ENCODE results near the gene TAAR6.
A peak's percentile ranks its signal among the peaks of the same experiment; 100 is the strongest.
"Not testable (repeated sequence)": the region's sequence is repeated elsewhere in the genome, so short reads cannot be mapped to it uniquely, and the experiment has no call there.

Gene TAAR6

GRCh38 chr6:132570221-132570777, at the start of gene TAAR6:
Gene TAAR6 (plus strand): TSS chr6:132570322. CDS start chr6:132570322, 0 bp downstream.
- no peak for FAIRE-seq
- no peak for DNase-seq (ENCODE audit: low spot score)

GRCh38 chr6:132520953-132521352, 49.2 kb upstream of the TAAR6 start:
- DNase-seq (ENCODE audit: low spot score) (no peak), FAIRE-seq (no peak)

GRCh38 chr6:132524646-132525045, 45.5 kb upstream of the TAAR6 start:
- no peak for DNase-seq (ENCODE audit: low spot score)
- FAIRE-seq = no peak

- no peak for FAIRE-seq
- no peak for DNase-seq (ENCODE audit: low spot score)
These were observed 44.3 kb upstream of the TAAR6 start for GRCh38 chr6:132525866-132526265.

- no peak for DNase-seq (ENCODE audit: low spot score)
- FAIRE-seq = no peak
These were observed 43.7 kb upstream of the TAAR6 start for GRCh38 chr6:132526461-132526860.

- DNase-seq (ENCODE audit: low spot score) (peak; percentile 29), FAIRE-seq (no peak)
These were observed 42.3 kb upstream of the TAAR6 start for GRCh38 chr6:132527791-132528190.

GRCh38 chr6:132530293-132530974, 39.7 kb upstream of the TAAR6 start:
- DNase-seq (ENCODE audit: low spot score) (peak; percentile 41), FAIRE-seq (peak; percentile 80)

GRCh38 chr6:132534546-132534945, 35.6 kb upstream of the TAAR6 start:
- not testable (repeated sequence) for DNase-seq (ENCODE audit: low spot score); FAIRE-seq

GRCh38 chr6:132537145-132537544, 33.0 kb upstream of the TAAR6 start:
- no peak for FAIRE-seq

GRCh38 chr6:132537977-132538376, 32.1 kb upstream of the TAAR6 start, which contains the start of gene TAAR9:
Gene TAAR9 (plus strand): TSS chr6:132538277. CDS start chr6:132538290, 13 bp downstream.
- DNase-seq (ENCODE audit: low spot score) (no peak), FAIRE-seq (no peak)

More at GRCh38 chr6:132537145-132537544, 33.0 kb upstream of the TAAR6 start:
- no peak for DNase-seq (ENCODE audit: low spot score)

- DNase-seq (ENCODE audit: low spot score) (no peak), FAIRE-seq (no peak)
These were observed 25.3 kb upstream of the TAAR6 start for GRCh38 chr6:132544826-132545225.

GRCh38 chr6:132548746-132549463, 21.2 kb upstream of the TAAR6 start:
- DNase-seq (ENCODE audit: low spot score) (no peak), FAIRE-seq (no peak)

- FAIRE-seq (no peak), DNase-seq (ENCODE audit: low spot score) (no peak)
These were observed 18.9 kb upstream of the TAAR6 start for GRCh38 chr6:132551214-132551613.

- FAIRE-seq (no peak), DNase-seq (ENCODE audit: low spot score) (no peak)
These were observed 17.8 kb upstream of the TAAR6 start, which contains the start of gene TAAR8 for GRCh38 chr6:132552372-132552771. Gene TAAR8 (plus strand): TSS chr6:132552672. CDS start chr6:132552693, 21 bp downstream.

GRCh38 chr6:132560087-132560486, 10.0 kb upstream of the TAAR6 start:
- not testable (repeated sequence) for DNase-seq (ENCODE audit: low spot score); FAIRE-seq

- FAIRE-seq = no peak
- DNase-seq (ENCODE audit: low spot score) = no peak
These were observed 3.7 kb upstream of the TAAR6 start for GRCh38 chr6:132566404-132566803.

- DNase-seq (ENCODE audit: low spot score) (no peak), FAIRE-seq (no peak)
These were observed 2.6 kb upstream of the TAAR6 start for GRCh38 chr6:132567566-132567965.

GRCh38 chr6:132568611-132569010, 1.5 kb upstream of the TAAR6 start:
- no peak for FAIRE-seq
- DNase-seq (ENCODE audit: low spot score) = no peak

GRCh38 chr6:132569170-132569569, 952 bp upstream of the TAAR6 start:
- no peak for FAIRE-seq
- no peak for DNase-seq (ENCODE audit: low spot score)

GRCh38 chr6:132571774-132572173, 1.7 kb downstream of the TAAR6 start:
- no peak for FAIRE-seq
- DNase-seq (ENCODE audit: low spot score) = no peak

GRCh38 chr6:132584698-132585097, 14.6 kb downstream of the TAAR6 start:
- FAIRE-seq = no peak
- DNase-seq (ENCODE audit: low spot score) = no peak

- no peak for DNase-seq (ENCODE audit: low spot score)
- no peak for FAIRE-seq
These were observed 17.3 kb downstream of the TAAR6 start for GRCh38 chr6:132587424-132587823.

Data from RCC 7860 (cell line).